Chondrocyte (in vitro differentiated cells): Measurements from ENCODE around the gene FASLG. TPM values are rescaled to one million over a fixed set of nuclear protein-coding genes. Genes with fewer than 3 reads are reported as not detected.

Experiments used
- DNase-seq: peaks from one replicate; pipeline ENCODE4 v3.0.0; 2021; ENCODE audit warnings: mixed read lengths, low spot score
- H3K27ac Mint-ChIP-seq: one replicate; pipeline ENCODE4 v1.8.0; 2021; ENCODE audit warnings: mild to moderate bottlenecking, moderate library complexity, mixed read lengths; ENCODE audit not compliant: unreplicated experiment
- H3K27me3 Mint-ChIP-seq: 2 replicates; pipeline ENCODE4 v1.8.0; 2021; ENCODE audit warnings: low read depth, mixed read lengths
- H3K36me3 Mint-ChIP-seq: 2 replicates; pipeline ENCODE4 v1.8.0; 2021; ENCODE audit warnings: low read depth, mixed read lengths
- H3K4me1 Mint-ChIP-seq: 2 replicates; pipeline ENCODE4 v1.8.0; 2021; ENCODE audit warnings: low read depth, mild to moderate bottlenecking, mixed read lengths
- H3K4me3 Mint-ChIP-seq: one replicate; pipeline ENCODE4 v1.8.0; 2021; ENCODE audit warnings: mild to moderate bottlenecking, moderate library complexity, mixed read lengths; ENCODE audit not compliant: unreplicated experiment
- H3K9me3 Mint-ChIP-seq: 2 replicates; pipeline ENCODE4 v1.8.0; 2021; ENCODE audit warnings: low read depth, mixed read lengths
- long read RNA-seq: library from polyadenylated mRNA; stranded (forward); transcript quantifications from one replicate; pipeline ENCODE4 v2.0.0, GENCODE V29; 2021
- total RNA-seq: library from RNA; stranded (reverse); gene quantifications from 3 replicates; pipeline ENCODE4 v1.2.1, GENCODE V29; 2021
- TF ChIP-seq, protein P1 (sequence below): fragments of 200-600 bp; sonication (generic); IDR thresholded peaks from 2 replicates; pipeline ENCODE4 v1.5.0; 2021; ENCODE audit warnings: antibody characterized with exemption, mild to moderate bottlenecking, moderate library complexity

Gene FASLG
- total RNA-seq, result not detected in 3 replicates
- long read RNA-seq, result 0 reads

DNA sequence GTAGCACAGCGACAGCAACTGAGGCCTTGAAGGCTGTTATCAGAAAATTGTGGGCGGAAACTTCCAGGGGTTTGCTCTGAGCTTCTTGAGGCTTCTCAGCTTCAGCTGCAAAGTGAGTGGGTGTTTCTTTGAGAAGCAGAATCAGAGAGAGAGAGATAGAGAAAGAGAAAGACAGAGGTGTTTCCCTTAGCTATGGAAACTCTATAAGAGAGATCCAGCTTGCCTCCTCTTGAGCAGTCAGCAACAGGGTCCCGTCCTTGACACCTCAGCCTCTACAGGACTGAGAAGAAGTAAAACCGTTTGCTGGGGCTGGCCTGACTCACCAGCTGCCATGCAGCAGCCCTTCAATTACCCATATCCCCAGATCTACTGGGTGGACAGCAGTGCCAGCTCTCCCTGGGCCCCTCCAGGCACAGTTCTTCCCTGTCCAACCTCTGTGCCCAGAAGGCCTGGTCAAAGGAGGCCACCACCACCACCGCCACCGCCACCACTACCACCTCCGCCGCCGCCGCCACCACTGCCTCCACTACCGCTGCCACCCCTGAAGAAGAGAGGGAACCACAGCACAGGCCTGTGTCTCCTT is at the start of gene FASLG:
Gene FASLG, plus strand, starts transcription at position 233 of the 583 bp plus-strand sequence. Its CDS starts 99 bp downstream, at position 332.
- TF ChIP-seq, protein P1, sequence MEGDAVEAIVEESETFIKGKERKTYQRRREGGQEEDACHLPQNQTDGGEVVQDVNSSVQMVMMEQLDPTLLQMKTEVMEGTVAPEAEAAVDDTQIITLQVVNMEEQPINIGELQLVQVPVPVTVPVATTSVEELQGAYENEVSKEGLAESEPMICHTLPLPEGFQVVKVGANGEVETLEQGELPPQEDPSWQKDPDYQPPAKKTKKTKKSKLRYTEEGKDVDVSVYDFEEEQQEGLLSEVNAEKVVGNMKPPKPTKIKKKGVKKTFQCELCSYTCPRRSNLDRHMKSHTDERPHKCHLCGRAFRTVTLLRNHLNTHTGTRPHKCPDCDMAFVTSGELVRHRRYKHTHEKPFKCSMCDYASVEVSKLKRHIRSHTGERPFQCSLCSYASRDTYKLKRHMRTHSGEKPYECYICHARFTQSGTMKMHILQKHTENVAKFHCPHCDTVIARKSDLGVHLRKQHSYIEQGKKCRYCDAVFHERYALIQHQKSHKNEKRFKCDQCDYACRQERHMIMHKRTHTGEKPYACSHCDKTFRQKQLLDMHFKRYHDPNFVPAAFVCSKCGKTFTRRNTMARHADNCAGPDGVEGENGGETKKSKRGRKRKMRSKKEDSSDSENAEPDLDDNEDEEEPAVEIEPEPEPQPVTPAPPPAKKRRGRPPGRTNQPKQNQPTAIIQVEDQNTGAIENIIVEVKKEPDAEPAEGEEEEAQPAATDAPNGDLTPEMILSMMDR, result no peak
- no peaks in the 10 kb centered on the region for H3K9me3 Mint-ChIP-seq
- peaks cover 6% of the 10 kb centered on the region for H3K4me1 Mint-ChIP-seq
- H3K4me3 Mint-ChIP-seq, result no peak within 1 kb of the TSS
- H3K36me3 Mint-ChIP-seq, result no peaks in the 10 kb centered on the region
- H3K27me3 Mint-ChIP-seq, result no peaks in the 10 kb centered on the region
- no peak within 1 kb of the TSS for H3K27ac Mint-ChIP-seq
- DNase-seq, result no peak

- H3K27me3 Mint-ChIP-seq, result no peaks in the 10 kb centered on the region
- H3K4me1 Mint-ChIP-seq, result peaks cover 7% of the 10 kb centered on the region
- no peak for DNase-seq
- H3K27ac Mint-ChIP-seq, result no peak overlapping the region
- H3K4me3 Mint-ChIP-seq, result no peak overlapping the region
- H3K9me3 Mint-ChIP-seq, result no peaks in the 10 kb centered on the region
- TF ChIP-seq, protein P1, result peak; percentile 69
- H3K36me3 Mint-ChIP-seq, result peaks cover 12% of the 10 kb centered on the region
These were observed 49.4 kb upstream of the FASLG start for GRCh38 chr1:172609528-172609927.

DNA sequence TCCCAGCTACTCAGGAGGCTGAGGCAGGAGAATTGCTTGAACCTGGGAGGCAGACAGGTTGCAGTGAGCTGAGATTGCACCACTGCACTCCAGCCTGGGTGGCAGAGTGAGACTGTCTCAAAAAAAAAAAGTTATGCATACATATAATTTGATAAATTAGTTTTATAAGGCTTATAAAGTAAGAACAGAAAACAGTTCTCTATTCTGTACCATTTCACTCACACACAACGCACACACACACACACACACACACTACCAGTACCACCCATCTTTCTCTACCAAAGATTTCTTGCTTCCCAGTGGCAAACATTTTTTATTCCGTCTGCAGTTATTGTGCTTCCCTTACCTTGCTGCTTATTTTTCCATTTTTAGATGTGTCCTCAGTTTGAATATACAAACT is 46.4 kb upstream of the FASLG start:
- H3K27ac Mint-ChIP-seq, result no peak overlapping the region
- H3K4me1 Mint-ChIP-seq, result peaks cover 3% of the 10 kb centered on the region
- no peaks in the 10 kb centered on the region for H3K27me3 Mint-ChIP-seq
- no peak for DNase-seq
- peaks cover 13% of the 10 kb centered on the region for H3K36me3 Mint-ChIP-seq
- TF ChIP-seq, protein P1, result no peak
- H3K4me3 Mint-ChIP-seq, result no peak overlapping the region
- H3K9me3 Mint-ChIP-seq, result peaks cover 12% of the 10 kb centered on the region

DNA sequence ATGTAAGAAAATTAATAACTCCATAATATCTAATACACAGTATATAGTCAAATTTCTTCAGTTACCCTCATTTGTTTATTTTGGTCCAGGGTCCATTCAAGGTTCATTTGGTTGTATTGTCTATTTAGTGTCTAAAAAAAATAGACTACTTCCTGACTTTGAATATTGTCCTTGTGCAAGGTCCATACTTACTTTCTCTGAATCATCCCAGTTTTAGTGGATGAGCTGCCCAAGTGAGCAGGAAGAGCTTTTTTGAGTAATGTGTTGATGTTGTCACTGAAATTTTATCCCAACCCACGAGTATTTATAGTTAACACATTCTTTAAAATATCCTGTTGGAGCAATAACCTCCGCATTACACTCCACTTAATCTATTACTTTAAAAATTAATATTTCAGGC is 45.6 kb upstream of the FASLG start:
- Mint-ChIP-seq H3K9me3 (peaks cover 12% of the 10 kb centered on the region), H3K4me1 (peaks cover 3% of the 10 kb centered on the region), H3K4me3 (no peak overlapping the region), H3K36me3 (peaks cover 13% of the 10 kb centered on the region), H3K27ac (no peak overlapping the region), H3K27me3 (no peaks in the 10 kb centered on the region)
- no peak for DNase-seq
- TF ChIP-seq, protein P1, result no peak

- peaks cover 28% of the 10 kb centered on the region for H3K9me3 Mint-ChIP-seq
These were observed 42.7 kb upstream of the FASLG start for GRCh38 chr1:172616195-172616594.

More at GRCh38 chr1:172616195-172616594, 42.7 kb upstream of the FASLG start:
- H3K36me3 Mint-ChIP-seq, result peaks cover 13% of the 10 kb centered on the region
- TF ChIP-seq, protein P1, result no peak
- H3K27me3 Mint-ChIP-seq, result no peaks in the 10 kb centered on the region
- no peak overlapping the region for H3K4me3 Mint-ChIP-seq
- no peak for DNase-seq
- H3K27ac Mint-ChIP-seq, result no peak overlapping the region
- peaks cover 3% of the 10 kb centered on the region for H3K4me1 Mint-ChIP-seq
